Suprapubic skin (tissue), 4 donors: Measurements from ENCODE around the gene NUDT1. TPM values are rescaled to one million over a fixed set of nuclear protein-coding genes. Genes with fewer than 3 reads are reported as not detected.

Experiments
- DNase-seq, 2 donors: peaks; one replicate each; pipeline ENCODE4 v3.0.0-alpha.2; 2019; ENCODE audit warnings: low spot score in 2 of 2
- H3K27ac ChIP-seq: fragments of 200-600 bp; sonication (generic); one replicate; pipeline ENCODE4 v1.5.1; 2019
- H3K27me3 ChIP-seq: fragments of 200-600 bp; sonication (generic); one replicate; pipeline ENCODE4 v1.5.1; 2019
- H3K36me3 ChIP-seq: fragments of 200-600 bp; sonication (generic); one replicate; pipeline ENCODE4 v1.5.1; 2019
- H3K4me1 ChIP-seq: fragments of 200-600 bp; sonication (generic); one replicate; pipeline ENCODE4 v1.5.1; 2019
- H3K4me3 ChIP-seq: fragments of 200-600 bp; sonication (generic); one replicate; pipeline ENCODE4 v1.5.1; 2019; ENCODE audit warnings: mild to moderate bottlenecking
- H3K9me3 ChIP-seq: fragments of 200-600 bp; sonication (generic); one replicate; pipeline ENCODE4 v1.5.1; 2019
- EP300 ChIP-seq: sonication (generic); formaldehyde crosslinking; IDR thresholded peaks from one replicate; pipeline ENCODE4 v1.6.1; 2017; ENCODE audit warnings: antibody characterized with exemption
- POLR2A ChIP-seq, 2 donors: fragments of 450-650 bp; IDR thresholded peaks; one replicate each; pipeline ENCODE4 v1.6.1; 2017; ENCODE audit warnings: antibody characterized with exemption in 2 of 2, mild to moderate bottlenecking in 2 of 2, moderate library complexity in 2 of 2
- POLR2AphosphoS5 ChIP-seq, 3 donors: sonication (generic); formaldehyde crosslinking; IDR thresholded peaks; one replicate each; pipeline ENCODE4 v1.6.1; 2017; ENCODE audit warnings: antibody characterized with exemption in 3 of 3
- WGBS: methylation state at CpG from one replicate; pipeline ENCODE4 v1.1.5; 2018; 5-methylcytosine and 5-hydroxymethylcytosine counted together
- total RNA-seq, 4 donors: library from RNA; depleted of rRNA; stranded (reverse); fragments of >200 nt; gene quantifications; one replicate each; pipeline ENCODE4 v1.1.0, GENCODE V29; 2016
- TF ChIP-seq, protein P1 (sequence below), 2 donors: fragments of 200-600 bp in 1 of 2; fragments of 450-650 bp in 1 of 2; sonication (generic) in 1 of 2; IDR thresholded peaks; one replicate each; pipeline ENCODE4 v1.5.1; 2016 to 2019; ENCODE audit warnings: antibody characterized with exemption in 2 of 2, mild to moderate bottlenecking in 1 of 2, moderate library complexity in 1 of 2

NUDT1 gene
- total RNA-seq, 4 donors from 2014 or later: 24.1 to 39.4 (median 28.3) TPM

DNA sequence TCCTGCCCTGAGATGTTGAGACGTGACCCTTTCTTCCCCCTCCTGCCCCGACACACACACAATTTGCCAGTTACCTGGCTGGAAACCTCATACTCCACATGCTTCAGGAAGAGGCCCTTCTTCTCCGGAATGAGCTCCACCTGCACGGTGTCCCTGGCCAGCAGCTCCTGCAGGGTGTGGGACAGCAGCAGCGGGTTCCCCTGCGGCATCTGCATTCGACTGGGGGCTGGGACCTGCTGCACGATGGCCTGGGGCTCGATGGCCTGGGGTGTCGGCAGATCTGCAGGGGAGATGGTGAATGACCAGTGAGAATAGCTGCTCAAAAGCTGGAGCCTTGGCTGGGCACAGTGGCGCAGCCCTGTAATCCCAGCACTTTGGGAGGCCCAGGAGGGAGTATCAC is 36.0 kb downstream of the NUDT1 start:
- H3K36me3 ChIP-seq: peaks cover 32% of the 10 kb centered on the region
- TF ChIP-seq EP300 (no peak), POLR2AphosphoS5 (IDR thresholded peaks at IDR 0.05) (no peak), POLR2A (IDR thresholded peaks at IDR 0.05) (no peak)
- TF ChIP-seq, protein P1, sequence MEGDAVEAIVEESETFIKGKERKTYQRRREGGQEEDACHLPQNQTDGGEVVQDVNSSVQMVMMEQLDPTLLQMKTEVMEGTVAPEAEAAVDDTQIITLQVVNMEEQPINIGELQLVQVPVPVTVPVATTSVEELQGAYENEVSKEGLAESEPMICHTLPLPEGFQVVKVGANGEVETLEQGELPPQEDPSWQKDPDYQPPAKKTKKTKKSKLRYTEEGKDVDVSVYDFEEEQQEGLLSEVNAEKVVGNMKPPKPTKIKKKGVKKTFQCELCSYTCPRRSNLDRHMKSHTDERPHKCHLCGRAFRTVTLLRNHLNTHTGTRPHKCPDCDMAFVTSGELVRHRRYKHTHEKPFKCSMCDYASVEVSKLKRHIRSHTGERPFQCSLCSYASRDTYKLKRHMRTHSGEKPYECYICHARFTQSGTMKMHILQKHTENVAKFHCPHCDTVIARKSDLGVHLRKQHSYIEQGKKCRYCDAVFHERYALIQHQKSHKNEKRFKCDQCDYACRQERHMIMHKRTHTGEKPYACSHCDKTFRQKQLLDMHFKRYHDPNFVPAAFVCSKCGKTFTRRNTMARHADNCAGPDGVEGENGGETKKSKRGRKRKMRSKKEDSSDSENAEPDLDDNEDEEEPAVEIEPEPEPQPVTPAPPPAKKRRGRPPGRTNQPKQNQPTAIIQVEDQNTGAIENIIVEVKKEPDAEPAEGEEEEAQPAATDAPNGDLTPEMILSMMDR (IDR thresholded peaks at IDR 0.05): no peak
- no peak overlapping the region for H3K27ac ChIP-seq
- no peaks in the 10 kb centered on the region for H3K9me3 ChIP-seq
- H3K4me3 ChIP-seq: no peak overlapping the region
- WGBS: 93% methylated on average over 8 of the region's 11 CpGs
- H3K27me3 ChIP-seq: no peaks in the 10 kb centered on the region
- peaks cover 12% of the 10 kb centered on the region for H3K4me1 ChIP-seq
- DNase-seq: no peak

DNA sequence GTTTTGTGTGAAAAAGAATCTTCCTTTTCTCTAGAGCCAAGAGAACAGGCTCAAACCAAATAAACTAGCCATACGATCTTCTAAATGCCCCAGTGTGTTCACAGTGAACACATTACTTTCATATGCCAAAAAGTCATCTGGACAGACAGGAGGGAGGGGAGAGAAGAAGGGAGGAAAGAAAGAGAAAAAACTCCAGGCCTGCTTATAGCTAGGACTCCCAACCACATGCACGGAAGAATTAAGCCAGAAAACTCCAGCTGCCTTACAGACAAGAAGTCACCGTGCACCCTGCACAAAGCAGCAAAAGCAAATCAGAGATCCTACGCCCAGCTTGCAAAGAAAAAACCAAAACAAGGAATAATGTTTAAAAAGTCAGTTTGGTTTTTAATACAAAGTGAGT is 37.9 kb downstream of the NUDT1 start:
- Histone ChIP-seq H3K27me3 (no peaks in the 10 kb centered on the region), H3K36me3 (peaks cover 15% of the 10 kb centered on the region), H3K4me3 (no peak overlapping the region), H3K9me3 (no peaks in the 10 kb centered on the region), H3K27ac (no peak overlapping the region), H3K4me1 (peaks cover 12% of the 10 kb centered on the region)
- DNase-seq: no peak
- 65% methylated on average over 4 of the region's 4 CpGs for WGBS
- TF ChIP-seq, protein P1 (IDR thresholded peaks at IDR 0.05): no peak
- TF ChIP-seq POLR2A (IDR thresholded peaks at IDR 0.05): no peak
- TF ChIP-seq EP300: no peak
- no peak for TF ChIP-seq POLR2AphosphoS5 (IDR thresholded peaks at IDR 0.05)

DNA sequence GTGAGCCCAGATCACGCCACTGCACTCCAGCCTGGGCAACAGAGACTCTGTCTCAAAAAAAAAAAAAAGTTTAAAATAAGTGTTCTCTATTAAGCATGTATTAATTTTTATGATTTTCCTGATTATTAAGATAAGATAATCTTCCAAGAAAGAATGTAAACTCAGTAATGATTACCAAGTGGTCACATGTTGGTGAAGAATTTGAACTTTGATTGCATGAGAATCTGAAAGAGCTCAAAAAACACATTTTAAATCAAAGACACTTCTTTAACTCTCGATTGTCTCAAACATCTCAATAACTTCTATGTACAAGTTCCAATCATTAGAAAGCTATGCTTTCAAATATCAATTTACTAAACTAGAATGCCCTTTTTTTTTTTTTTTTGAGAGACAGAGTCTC is 38.4 kb downstream of the NUDT1 start:
- TF ChIP-seq EP300 (no peak), POLR2AphosphoS5 (IDR thresholded peaks at IDR 0.05) (no peak), POLR2A (IDR thresholded peaks at IDR 0.05) (no peak)
- TF ChIP-seq, protein P1 (IDR thresholded peaks at IDR 0.05): no peak
- 86% methylated on average over 2 of the region's 2 CpGs for WGBS
- H3K4me3 ChIP-seq: no peak overlapping the region

DNA sequence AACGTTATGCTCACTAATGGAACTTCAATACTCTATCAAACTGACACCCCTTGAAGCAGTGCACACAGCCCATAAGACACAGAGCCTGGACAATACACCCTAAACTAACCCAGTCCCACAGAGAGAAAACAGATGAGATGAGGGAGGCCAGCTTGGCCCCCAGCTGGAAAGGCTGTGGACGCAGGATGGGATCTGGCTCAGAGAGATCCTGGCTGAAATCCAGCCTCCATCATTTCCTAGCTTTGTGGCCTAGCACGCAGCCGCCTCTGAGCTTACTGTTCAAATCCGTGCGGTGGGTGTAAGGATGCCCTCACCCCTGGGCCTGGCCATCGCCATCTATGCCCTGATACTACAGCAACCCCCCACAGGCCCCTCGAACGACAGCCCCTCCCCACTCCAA is 39.5 kb downstream of the NUDT1 start:
- peaks cover 12% of the 10 kb centered on the region for H3K4me1 ChIP-seq
- H3K9me3 ChIP-seq: no peaks in the 10 kb centered on the region
- DNase-seq: no peak

More for the DNA sequence above, 38.4 kb downstream of the NUDT1 start:
- Histone ChIP-seq H3K9me3 (no peaks in the 10 kb centered on the region), H3K27me3 (no peaks in the 10 kb centered on the region), H3K27ac (no peak overlapping the region), H3K36me3 (peaks cover 12% of the 10 kb centered on the region), H3K4me1 (peaks cover 12% of the 10 kb centered on the region)
- DNase-seq: no peak

DNA sequence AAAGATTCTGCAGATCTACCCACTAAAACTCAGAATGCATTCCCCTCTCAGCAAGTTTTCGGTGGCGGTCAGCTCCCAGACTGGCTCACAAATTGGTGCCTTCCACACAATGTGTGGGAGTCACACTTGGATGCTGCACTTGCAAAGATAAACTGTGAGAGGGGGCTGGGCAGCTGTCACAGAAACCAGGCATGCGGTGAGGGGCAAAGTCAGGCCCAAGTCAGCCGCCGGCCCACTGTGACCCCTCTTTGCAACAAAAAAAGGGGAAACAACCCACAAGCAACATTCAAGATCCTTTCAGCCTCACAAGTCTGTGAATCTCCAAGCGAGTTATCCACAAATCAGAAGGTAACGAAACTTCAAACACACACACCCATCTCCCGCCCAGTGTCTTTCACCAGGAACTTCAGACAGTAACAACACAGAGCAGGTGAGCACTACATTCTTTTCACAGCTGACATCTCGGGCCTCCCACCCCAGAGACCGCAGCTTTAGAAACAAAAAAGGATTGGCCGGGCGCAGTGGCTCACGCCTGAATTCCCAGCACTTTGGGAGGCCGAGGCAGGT is 40.2 kb downstream of the NUDT1 start:
- Histone ChIP-seq H3K27me3 (no peaks in the 10 kb centered on the region), H3K36me3 (peaks cover 2% of the 10 kb centered on the region), H3K9me3 (no peaks in the 10 kb centered on the region), H3K4me3 (no peak overlapping the region), H3K4me1 (peaks cover 12% of the 10 kb centered on the region), H3K27ac (no peak overlapping the region)
- TF ChIP-seq POLR2A (IDR thresholded peaks at IDR 0.05) (no peak), POLR2AphosphoS5 (IDR thresholded peaks at IDR 0.05) (no peak), EP300 (no peak)
- TF ChIP-seq, protein P1 (IDR thresholded peaks at IDR 0.05): no peak
- WGBS: 86% methylated on average over 14 of the region's 14 CpGs
- no peak for DNase-seq

More for the DNA sequence above, 39.5 kb downstream of the NUDT1 start:
- Histone ChIP-seq H3K27me3 (no peaks in the 10 kb centered on the region), H3K36me3 (peaks cover 7% of the 10 kb centered on the region), H3K4me3 (no peak overlapping the region), H3K27ac (no peak overlapping the region)
- no peak for TF ChIP-seq EP300
- no peak for TF ChIP-seq POLR2A (IDR thresholded peaks at IDR 0.05)
- TF ChIP-seq, protein P1 (IDR thresholded peaks at IDR 0.05): no peak
- TF ChIP-seq POLR2AphosphoS5 (IDR thresholded peaks at IDR 0.05): no peak
- 51% methylated on average over 6 of the region's 9 CpGs for WGBS
